ENCODE data around the gene ZRANB1. TPM values are rescaled to one million over a fixed set of nuclear protein-coding genes. Genes with fewer than 3 reads are reported as not detected.

Gene ZRANB1
- total RNA-seq, 1 donor from 2014 or later: 17.7 TPM

DNA sequence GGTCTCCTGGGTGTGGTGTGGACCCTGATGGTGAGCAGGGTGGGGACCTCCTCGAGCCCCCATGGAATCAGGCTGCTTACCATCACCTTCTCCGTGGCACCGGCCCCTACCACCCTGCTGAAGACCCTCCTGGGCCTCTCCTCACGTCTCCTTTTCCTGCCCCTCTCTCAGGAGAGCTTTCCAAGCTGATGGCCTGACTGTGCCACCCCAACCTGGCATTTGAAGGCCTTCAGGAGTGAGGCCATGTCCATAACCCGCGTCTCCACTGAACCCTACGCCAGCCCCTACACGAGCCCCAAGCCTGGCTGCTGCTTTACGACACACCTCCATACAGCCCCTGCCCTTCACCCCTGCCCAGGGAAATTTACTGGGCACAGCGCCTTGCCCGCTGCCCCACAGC is 55.4 kb downstream of the ZRANB1 start:
- ATAC-seq (ENCODE audit: low read depth) (no peak), DNase-seq (no peak)
- no peaks in the 10 kb centered on the region for H3K27me3 Mint-ChIP-seq
- POLR2A ChIA-PET: no interaction called here
- H3K36me3 Mint-ChIP-seq (ENCODE audit: low read depth): no peaks in the 10 kb centered on the region
- H3K9me3 Mint-ChIP-seq: no peaks in the 10 kb centered on the region
- no peak overlapping the region for H3K4me3 Mint-ChIP-seq
- TF ChIP-seq, protein P1, sequence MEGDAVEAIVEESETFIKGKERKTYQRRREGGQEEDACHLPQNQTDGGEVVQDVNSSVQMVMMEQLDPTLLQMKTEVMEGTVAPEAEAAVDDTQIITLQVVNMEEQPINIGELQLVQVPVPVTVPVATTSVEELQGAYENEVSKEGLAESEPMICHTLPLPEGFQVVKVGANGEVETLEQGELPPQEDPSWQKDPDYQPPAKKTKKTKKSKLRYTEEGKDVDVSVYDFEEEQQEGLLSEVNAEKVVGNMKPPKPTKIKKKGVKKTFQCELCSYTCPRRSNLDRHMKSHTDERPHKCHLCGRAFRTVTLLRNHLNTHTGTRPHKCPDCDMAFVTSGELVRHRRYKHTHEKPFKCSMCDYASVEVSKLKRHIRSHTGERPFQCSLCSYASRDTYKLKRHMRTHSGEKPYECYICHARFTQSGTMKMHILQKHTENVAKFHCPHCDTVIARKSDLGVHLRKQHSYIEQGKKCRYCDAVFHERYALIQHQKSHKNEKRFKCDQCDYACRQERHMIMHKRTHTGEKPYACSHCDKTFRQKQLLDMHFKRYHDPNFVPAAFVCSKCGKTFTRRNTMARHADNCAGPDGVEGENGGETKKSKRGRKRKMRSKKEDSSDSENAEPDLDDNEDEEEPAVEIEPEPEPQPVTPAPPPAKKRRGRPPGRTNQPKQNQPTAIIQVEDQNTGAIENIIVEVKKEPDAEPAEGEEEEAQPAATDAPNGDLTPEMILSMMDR (IDR thresholded peaks at IDR 0.05): no peak
- CTCF ChIA-PET: no interaction called here
- H3K4me1 Mint-ChIP-seq: no peaks in the 10 kb centered on the region
- intact Hi-C loops (cut with micrococcal nuclease): no loop called here
- H3K27ac Mint-ChIP-seq: no peak overlapping the region

DNA sequence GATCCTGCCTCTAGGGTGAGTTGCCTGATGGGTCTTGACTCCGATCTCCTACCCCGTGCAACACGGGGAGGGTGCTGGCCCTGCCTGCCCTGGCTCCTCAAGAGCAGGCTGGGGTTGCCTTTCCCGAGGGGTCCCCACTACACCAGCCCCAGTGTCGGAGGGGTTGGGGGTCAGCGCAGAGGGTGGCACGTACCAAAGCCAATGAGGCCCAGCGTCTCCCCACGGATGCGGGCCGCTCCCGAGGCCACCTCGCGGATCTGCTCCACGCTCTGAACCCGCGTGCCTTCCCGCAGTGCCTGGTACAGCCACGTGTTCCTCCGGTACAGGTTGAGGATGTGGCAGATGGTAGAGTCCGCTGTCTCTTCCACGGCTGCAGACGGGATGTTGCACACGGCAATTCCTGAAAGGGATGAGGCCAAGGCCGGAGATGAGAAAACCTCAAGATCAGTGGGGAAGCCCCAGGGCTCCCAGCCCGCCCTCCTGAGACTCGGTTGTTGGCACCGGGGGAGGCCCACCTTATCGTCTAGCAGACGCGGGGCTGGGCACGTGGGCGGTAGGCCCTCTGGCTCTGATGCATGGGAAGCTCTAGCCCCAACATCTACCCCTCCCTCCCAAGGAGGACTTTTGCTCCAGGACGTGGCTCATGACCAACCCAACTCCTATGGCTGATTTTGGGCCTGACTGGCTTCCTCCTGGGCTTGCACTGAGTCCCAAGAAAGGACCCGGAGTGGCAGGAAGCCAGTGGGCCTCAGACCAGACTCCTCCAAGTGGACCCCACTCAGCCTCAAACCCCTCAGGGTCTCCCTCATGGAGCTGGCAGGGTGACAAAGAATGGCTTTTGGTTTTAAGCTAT is 56.1 kb downstream of the ZRANB1 start:
- no peaks in the 10 kb centered on the region for H3K36me3 Mint-ChIP-seq (ENCODE audit: low read depth)
- ChIA-PET CTCF (no interaction called here), POLR2A (no interaction called here)
- H3K27me3 Mint-ChIP-seq: peaks cover 1% of the 10 kb centered on the region
- H3K27ac Mint-ChIP-seq: no peak overlapping the region
- no peaks in the 10 kb centered on the region for H3K9me3 Mint-ChIP-seq
- DNase-seq (no peak), ATAC-seq (ENCODE audit: low read depth) (no peak)
- intact Hi-C loops (cut with micrococcal nuclease): no loop called here
- TF ChIP-seq, protein P1 (IDR thresholded peaks at IDR 0.05): no peak
- no peak overlapping the region for H3K4me3 Mint-ChIP-seq
- no peaks in the 10 kb centered on the region for H3K4me1 Mint-ChIP-seq

DNA sequence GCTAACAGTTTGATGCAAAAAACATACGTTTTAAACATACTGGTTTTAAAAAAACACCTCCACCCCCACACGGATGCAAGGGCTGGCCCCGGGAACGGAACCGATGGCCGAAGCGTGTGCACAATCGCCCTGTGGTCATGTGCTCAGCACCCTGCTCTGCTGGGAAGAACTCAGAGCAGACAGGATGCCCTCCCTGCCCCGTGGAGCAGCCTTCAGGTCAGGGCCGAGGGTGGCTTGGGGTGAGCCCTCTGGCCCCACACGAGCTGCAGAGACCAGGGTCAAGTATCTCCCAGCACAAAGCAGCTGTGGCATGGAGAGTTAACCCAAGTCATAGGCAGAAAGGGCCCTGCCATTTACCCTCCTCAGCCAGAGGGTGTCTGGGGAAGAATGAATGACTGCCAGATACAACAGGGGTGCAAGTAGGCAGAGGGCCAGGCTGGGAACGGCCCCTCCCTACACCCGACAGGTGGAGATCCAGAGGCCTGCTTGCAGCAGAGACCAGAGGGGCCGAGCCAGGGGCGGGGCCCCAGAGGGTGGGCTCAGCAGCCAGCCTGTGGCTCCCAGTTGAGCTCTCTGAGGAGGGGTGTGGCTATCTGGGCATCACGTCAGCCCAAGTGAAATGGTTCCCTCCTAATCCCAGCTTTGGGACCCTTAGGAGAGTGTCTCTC is 56.8 kb downstream of the ZRANB1 start:
- Mint-ChIP-seq H3K27me3 (peaks cover 2% of the 10 kb centered on the region), H3K4me1 (no peaks in the 10 kb centered on the region), H3K27ac (no peak overlapping the region), H3K9me3 (no peaks in the 10 kb centered on the region), H3K36me3 (ENCODE audit: low read depth) (no peaks in the 10 kb centered on the region), H3K4me3 (no peak overlapping the region)
- intact Hi-C loops (cut with micrococcal nuclease): no loop called here
- no peak for ATAC-seq (ENCODE audit: low read depth)
- ChIA-PET POLR2A (no interaction called here), CTCF (no interaction called here)
- DNase-seq: no peak
- TF ChIP-seq, protein P1 (IDR thresholded peaks at IDR 0.05): no peak

DNA sequence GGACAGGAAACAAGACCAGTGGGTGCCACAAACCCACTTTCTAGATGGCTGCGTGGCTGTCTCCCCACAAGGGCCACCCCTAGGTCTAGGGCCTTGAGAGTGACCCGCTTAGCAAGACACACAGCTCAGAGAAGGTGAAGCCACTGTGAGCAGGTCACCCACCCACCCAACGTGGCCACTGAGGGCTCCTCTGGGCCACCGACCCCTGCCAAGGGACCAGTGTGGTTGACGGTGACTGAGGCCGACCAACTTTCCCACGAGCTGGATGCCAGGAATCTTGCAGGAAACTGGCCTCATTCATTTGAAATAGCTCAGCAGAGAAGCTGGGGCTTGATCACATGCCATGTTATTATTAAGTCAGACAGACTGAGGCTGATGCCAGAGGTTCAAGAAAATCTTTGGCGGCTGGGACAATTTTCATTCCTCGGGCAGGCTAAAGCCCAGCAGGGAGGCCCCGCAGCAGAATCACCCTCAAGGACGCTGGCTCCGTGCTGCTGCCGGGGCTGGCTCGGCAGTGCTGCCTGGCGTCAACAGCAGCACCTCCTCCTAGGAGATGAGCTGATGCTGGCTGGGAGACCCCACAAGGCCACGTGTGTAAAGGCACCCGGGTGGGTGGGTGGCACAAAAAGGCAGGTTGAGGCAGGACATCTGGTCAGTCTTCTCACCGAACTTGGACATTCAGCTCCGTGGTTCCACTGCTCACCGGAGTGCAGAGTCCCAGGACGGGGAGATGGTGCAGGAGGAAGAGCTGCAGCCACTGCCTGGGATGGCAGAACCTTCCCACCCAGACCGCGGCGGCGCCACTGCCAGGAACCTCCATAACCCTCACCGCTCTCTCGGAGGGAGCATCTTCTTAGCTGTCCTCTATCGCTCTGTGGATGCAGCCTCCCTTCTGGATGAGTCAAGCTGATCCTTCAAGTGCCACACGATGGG is 57.8 kb downstream of the ZRANB1 start:
- ChIA-PET POLR2A (no interaction called here), CTCF (no interaction called here)
- Mint-ChIP-seq H3K27ac (no peak overlapping the region), H3K4me1 (no peaks in the 10 kb centered on the region), H3K4me3 (no peak overlapping the region), H3K36me3 (ENCODE audit: low read depth) (no peaks in the 10 kb centered on the region), H3K27me3 (peaks cover 2% of the 10 kb centered on the region), H3K9me3 (no peaks in the 10 kb centered on the region)
- DNase-seq (no peak), ATAC-seq (ENCODE audit: low read depth) (no peak)
- intact Hi-C loops (cut with micrococcal nuclease): no loop called here
- TF ChIP-seq, protein P1 (IDR thresholded peaks at IDR 0.05): no peak
